Heart right ventricle (tissue), 16 donors: ENCODE results near the gene MLH3. TPM values are rescaled to one million over a fixed set of nuclear protein-coding genes. Genes with fewer than 3 reads are reported as not detected.
A peak's percentile ranks its signal among the peaks of the same experiment; 100 is the strongest.

Experiments used
- ATAC-seq, 8 donors: fragments of 200-7000 bp; cut with Tn5 transposase; one replicate each; pipeline ENCODE4 v1.9.1; 2020; ENCODE audit warnings: mild to moderate bottlenecking in 8 of 8, moderate library complexity in 8 of 8, moderate number of reproducible peaks in 1 of 8
- DNase-seq, 2 donors: peaks; one replicate each; pipeline ENCODE4 v3.0.0-alpha.2; 2020
- H3K27ac ChIP-seq, 10 donors: fragments of 200-600 bp; sonication (generic) in 2 of 10; one replicate each; pipeline versions ENCODE4 v1.5.0 to v1.8.0; 2020 to 2022; ENCODE audit warnings: mild to moderate bottlenecking in 3 of 10
- H3K27me3 ChIP-seq, 7 donors: fragments of 200-600 bp; one replicate each; pipeline ENCODE4 v1.8.0; 2021 to 2022; ENCODE audit warnings: mild to moderate bottlenecking in 2 of 7
- H3K36me3 ChIP-seq, 9 donors: fragments of 200-600 bp; sonication (generic) in 1 of 9; one replicate each; pipeline versions ENCODE4 v1.5.0 to v1.8.0; 2020 to 2022; ENCODE audit warnings: mild to moderate bottlenecking in 2 of 9
- H3K4me1 ChIP-seq, 9 donors: fragments of 200-600 bp; sonication (generic) in 1 of 9; one replicate each; pipeline versions ENCODE4 v1.5.0 to v1.8.0; 2020 to 2022; ENCODE audit warnings: mild to moderate bottlenecking in 4 of 9
- H3K4me3 ChIP-seq, 10 donors: fragments of 200-600 bp; sonication (generic) in 2 of 10; one replicate each; pipeline versions ENCODE4 v1.5.0 to v1.8.0; 2020 to 2022; ENCODE audit warnings: mild to moderate bottlenecking in 7 of 10, moderate library complexity in 2 of 10
- H3K9me3 ChIP-seq, 11 donors: fragments of 200-600 bp in 10 of 11; sonication (generic) in 2 of 11; one replicate each; pipeline versions ENCODE4 v1.5.0 to v1.8.0; 2013 to 2022; ENCODE audit warnings: mild to moderate bottlenecking in 2 of 11, control low read depth in 1 of 11, moderate library complexity in 1 of 11
- CTCF ChIP-seq, 9 donors: fragments of 200-600 bp; sonication (generic) in 2 of 9; IDR thresholded peaks; one replicate each; pipeline versions ENCODE4 v1.5.0 to v1.8.0; 2021 to 2022; ENCODE audit warnings: antibody characterized with exemption in 9 of 9, mild to moderate bottlenecking in 5 of 9, moderate library complexity in 1 of 9
- WGBS, 2 donors: extraction: QIAGEN DNeasy Blood & Tissue Kit; methylation state at CpG; one replicate each; pipeline ENCODE4 v1.1.7; 2013; ENCODE audit warnings: inconsistent platforms in 1 of 2; 5-methylcytosine and 5-hydroxymethylcytosine counted together
- intact Hi-C, 10 donors: fragments of 100-400 bp; cut with DNase I; formaldehyde crosslinking; loops; one replicate each; pipeline versions ENCODE4 v1.11.1 to v1.14.2; 2022
- polyA plus RNA-seq, 2 donors: library from polyadenylated mRNA; stranded (reverse); fragments of 200-250 nt; gene quantifications; one replicate each; pipeline ENCODE4 v1.2.3, GENCODE V29; 2013
- total RNA-seq, 10 donors: library from RNA; stranded (reverse); fragmentation: NEBNext Ultra II Directional in 3 of 10; extraction: Animal tissue kit (Norgen Biotek cat#: 25700) in 3 of 10; gene quantifications; one replicate each; pipeline versions ENCODE4 v1.2.1 to v1.2.4, GENCODE V29; 2021 to 2023
- donor health status: Arrhythmogenic right ventricular cardiomyopathy.
- donor health status: ischemic (EF 13 %, LVEDD 7.1; RV severe dilation, severe dysfunction).
- donor health status: healthy with polysubstance abuse.
- donor health status: DM: no; HTN: yes; CAD: no.
- donor health status: DM: no; HTN: no; CAD: no.
- donor health status: ischemic (EF 25% LVEDD 6.9; RV normal size, moderate dysfunction).
- donor health status: ischemic (EF 25% LVEDD 5.7; RV mildly dilated, moderate dysfunction).
- donor health status: healthy.
- donor health status: DM: yes; HTN: yes; CAD: no.
- donor health status: Ischemic cardiomyopathy.
- donor health status: ischemic (EF 35%, LVEDD 5.7; RV mildly dilated, moderate dysfunction).
- donor health status: nonischemic (EF 11% LVEDD 7.7; RV severe dilation, severe dysfunction).
- donor health status: DM: yes; HTN: yes; CAD: no.
- donor health status: PGD.
- donor health status: ischemic (EF 29% LVEDD 5.4; RV normal size, mild dysfunction).
- donor health status: nonischemic (EF 23%, LVEDD 6.1; RV moderate dilation, normal function).

MLH3 gene
- total and polyA plus RNA-seq, 12 donors = 8.4 to 21.6 (median 18.4) TPM

- Histone ChIP-seq H3K4me1 (no peaks in the 10 kb centered on the region), H3K4me3 (no peak overlapping the region), H3K9me3 (no peaks in the 10 kb centered on the region), H3K27ac (no peak overlapping the region), H3K27me3 (no peaks in the 10 kb centered on the region), H3K36me3 (peaks cover 0 to 100% (median 70%) of the 10 kb centered on the region in 9 donors)
- TF ChIP-seq CTCF (IDR thresholded peaks at IDR 0.05) = no peak
- DNase-seq (no peak), ATAC-seq (no peak)
- intact Hi-C loops = loop anchor here in 1 of 10 donors (5.0 kb wide), 1 partner anchor 183 kb away; no protein-coding TSS in a partner anchor
- WGBS, 2 donors = 94 to 96% methylated on average over 3 of the region's 3 CpGs
Measured at GRCh38 chr14:75090353-75090752, 39.1 kb upstream of the MLH3 start.

- Histone ChIP-seq H3K36me3 (peaks cover 0 to 100% (median 73%) of the 10 kb centered on the region in 9 donors), H3K4me3 (no peak overlapping the region), H3K4me1 (no peaks in the 10 kb centered on the region), H3K27ac (no peak overlapping the region), H3K27me3 (no peaks in the 10 kb centered on the region), H3K9me3 (no peaks in the 10 kb centered on the region)
- TF ChIP-seq CTCF (IDR thresholded peaks at IDR 0.05) = peak; percentile 64 to 87 (median 77)
- DNase-seq (peak in 1 of 2 donors; percentile 61), ATAC-seq (peak in 7 of 8 donors; percentile 42 to 79 (median 68))
- intact Hi-C loops = loop anchor here (1.0 to 10.0 kb wide), 12 partner anchors 141 to 228 kb away; no protein-coding TSS in a partner anchor
- whole genome bisulfite sequencing, 2 donors = 65 to 69% methylated on average over 7 of the region's 7 CpGs
Measured at GRCh38 chr14:75088566-75089373, 37.5 kb upstream of the MLH3 start.

- 82 to 94% methylated on average over 2 of the region's 2 CpGs for WGBS, 2 donors
- Histone ChIP-seq H3K9me3 (no peaks in the 10 kb centered on the region), H3K4me3 (no peak overlapping the region), H3K27ac (no peak overlapping the region), H3K36me3 (peaks cover 0 to 100% (median 69%) of the 10 kb centered on the region in 9 donors), H3K4me1 (no peaks in the 10 kb centered on the region), H3K27me3 (no peaks in the 10 kb centered on the region)
- intact Hi-C loops = loop anchor here (1.0 to 10.0 kb wide), 12 partner anchors 141 to 227 kb away; no protein-coding TSS in a partner anchor
- DNase-seq = no peak
- peak in 1 of 8 donors; percentile 16 for ATAC-seq
- TF ChIP-seq CTCF (IDR thresholded peaks at IDR 0.05) = no peak
Measured at GRCh38 chr14:75088153-75088552, 36.9 kb upstream of the MLH3 start.

GRCh38 chr14:75084513-75084912, 33.2 kb upstream of the MLH3 start:
- intact Hi-C loops = loop anchor here in 5 of 10 donors (2.0 to 10.0 kb wide), 5 partner anchors 138 to 220 kb away; no protein-coding TSS in a partner anchor
- no peaks in the 10 kb centered on the region for H3K9me3 ChIP-seq
- peak in 3 of 9 donors; percentile 12 to 29 (median 13) for TF ChIP-seq CTCF (IDR thresholded peaks at IDR 0.05)
- peaks cover 0 to 15% (median 4%) of the 10 kb centered on the region in 9 donors for H3K4me1 ChIP-seq
- H3K27ac ChIP-seq = no peak overlapping the region
- WGBS, 2 donors = 52 to 59% methylated on average over 5 of the region's 5 CpGs
- H3K36me3 ChIP-seq = peaks cover 3 to 89% (median 54%) of the 10 kb centered on the region in 9 donors
- peak in 1 of 8 donors; percentile 19 for ATAC-seq
- DNase-seq = no peak
- no peaks in the 10 kb centered on the region for H3K27me3 ChIP-seq
- no peak overlapping the region for H3K4me3 ChIP-seq
